ENCODE data around the gene AZGP1.

GRCh38 chr7:99975782-99976521 is at the start of gene AZGP1:
- TF ChIP-seq CTCF (IDR thresholded peaks at IDR 0.05; ENCODE audit: low read length) = no peak
- TF ChIP-seq EZH2 (IDR thresholded peaks at IDR 0.05; ENCODE audit: borderline replicate concordance, low read length) = no peak
